HG02678 (cell line): ENCODE measurements around the gene INSM1.
"Not testable (repeated sequence)": the region's sequence is repeated elsewhere in the genome, so short reads cannot be mapped to it uniquely, and the experiment has no call there.

Experiments
- ATAC-seq: cut with Tn5 transposase; IDR thresholded peaks from one replicate; pipeline ENCODE4 v1.9.1; 2021; ENCODE audit warnings: mild to moderate bottlenecking, moderate library complexity; ENCODE audit not compliant: unreplicated experiment

Gene INSM1, protein sequence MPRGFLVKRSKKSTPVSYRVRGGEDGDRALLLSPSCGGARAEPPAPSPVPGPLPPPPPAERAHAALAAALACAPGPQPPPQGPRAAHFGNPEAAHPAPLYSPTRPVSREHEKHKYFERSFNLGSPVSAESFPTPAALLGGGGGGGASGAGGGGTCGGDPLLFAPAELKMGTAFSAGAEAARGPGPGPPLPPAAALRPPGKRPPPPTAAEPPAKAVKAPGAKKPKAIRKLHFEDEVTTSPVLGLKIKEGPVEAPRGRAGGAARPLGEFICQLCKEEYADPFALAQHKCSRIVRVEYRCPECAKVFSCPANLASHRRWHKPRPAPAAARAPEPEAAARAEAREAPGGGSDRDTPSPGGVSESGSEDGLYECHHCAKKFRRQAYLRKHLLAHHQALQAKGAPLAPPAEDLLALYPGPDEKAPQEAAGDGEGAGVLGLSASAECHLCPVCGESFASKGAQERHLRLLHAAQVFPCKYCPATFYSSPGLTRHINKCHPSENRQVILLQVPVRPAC

DNA sequence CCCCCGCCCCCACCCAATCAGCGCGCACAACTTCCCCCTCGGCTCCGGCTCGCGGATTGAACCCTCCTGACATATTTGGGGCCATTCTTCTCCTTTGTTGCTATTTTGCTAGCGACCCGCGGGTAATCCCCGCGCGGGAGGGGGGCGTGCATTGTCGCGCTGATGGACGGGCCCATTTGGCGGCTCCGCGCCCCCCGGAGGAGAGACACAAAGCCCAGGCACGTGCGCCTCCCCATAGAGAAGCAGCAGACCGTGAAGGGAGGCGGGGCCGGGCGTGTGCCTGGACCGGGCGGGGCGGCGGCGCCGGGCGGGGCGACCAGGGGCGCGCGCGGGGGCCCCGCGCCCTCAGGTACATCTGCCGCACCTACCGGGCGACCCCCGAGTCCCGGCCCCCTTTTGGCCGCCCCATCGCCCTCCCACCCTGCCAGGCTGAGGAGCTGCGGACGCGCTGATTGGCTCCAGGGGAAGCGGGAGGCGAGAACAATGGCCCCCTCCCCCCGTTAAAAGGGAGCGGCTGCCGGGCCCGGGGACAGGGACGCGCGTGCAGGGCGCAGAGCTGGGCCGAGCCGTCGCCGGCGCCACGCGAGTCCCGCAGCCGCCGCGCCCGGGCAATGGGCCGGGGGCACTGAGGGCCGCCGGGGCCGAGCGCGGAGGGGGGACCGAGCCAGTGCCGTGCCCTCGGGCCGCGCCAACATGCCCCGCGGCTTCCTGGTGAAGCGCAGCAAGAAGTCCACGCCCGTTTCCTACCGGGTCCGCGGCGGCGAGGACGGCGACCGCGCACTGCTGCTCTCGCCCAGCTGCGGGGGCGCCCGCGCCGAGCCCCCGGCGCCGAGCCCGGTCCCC, at the start of gene INSM1:
Gene INSM1, plus strand, starts transcription at position 530 of the 843 bp plus-strand sequence. Its CDS starts 164 bp downstream, at position 694.
- no peak for ATAC-seq

DNA sequence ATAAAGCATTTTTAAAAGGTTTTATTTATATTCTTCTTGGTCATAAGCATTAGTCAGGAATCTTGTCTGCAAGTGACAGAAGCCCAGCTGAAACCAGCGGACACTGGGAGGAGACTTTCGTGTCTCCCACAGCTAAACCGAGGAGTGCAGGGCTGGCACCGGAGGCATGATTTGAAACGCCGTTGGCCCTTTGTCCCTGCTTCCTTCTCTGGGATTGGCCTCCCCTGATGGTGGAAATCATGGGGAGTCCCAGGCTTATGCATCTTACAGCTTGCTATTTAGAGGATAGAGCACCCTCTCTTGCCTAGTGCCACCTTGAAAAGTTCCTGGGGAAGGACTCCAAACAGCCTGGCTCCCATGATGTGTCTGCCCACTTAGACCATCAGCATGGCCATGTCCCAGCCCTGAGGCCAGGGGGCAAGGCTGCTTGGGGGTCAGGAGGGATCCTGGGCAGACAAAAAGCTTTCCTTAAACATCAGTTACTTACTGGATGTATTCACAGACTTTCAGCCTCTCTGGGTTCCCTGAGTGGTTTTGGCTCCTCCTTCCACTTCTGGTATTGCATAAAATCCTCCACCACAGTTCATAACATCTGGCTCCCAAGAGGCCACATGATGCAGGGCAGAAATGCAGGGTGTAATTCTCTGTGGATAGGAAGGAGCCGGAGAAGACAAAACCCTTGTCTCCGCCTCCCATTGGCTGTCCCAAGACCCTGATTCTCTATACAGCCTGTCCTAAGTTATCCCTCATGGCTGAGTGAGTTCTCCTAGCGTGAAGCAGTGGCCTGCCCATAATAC, 49.3 kb upstream of the INSM1 start:
- ATAC-seq, result no peak

DNA sequence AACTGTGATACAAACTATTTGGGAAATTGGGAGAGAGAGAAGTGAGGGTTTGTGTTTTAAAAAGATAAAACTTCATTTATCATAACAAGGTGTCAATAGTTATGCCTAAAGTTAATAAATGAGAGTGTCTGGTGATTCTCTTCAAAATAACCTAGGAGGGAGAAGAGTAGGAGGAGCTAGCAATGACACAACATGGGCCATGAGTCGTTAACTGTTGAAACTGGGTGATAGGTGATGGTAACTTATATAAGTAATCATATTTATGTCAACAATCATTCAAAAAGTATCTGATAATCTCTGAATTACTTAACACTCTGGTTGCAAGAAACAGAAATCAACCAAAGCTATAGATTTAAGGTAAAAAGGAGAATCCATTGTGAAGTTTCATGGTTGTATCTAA, 46.8 kb upstream of the INSM1 start:
- ATAC-seq, result no peak

DNA sequence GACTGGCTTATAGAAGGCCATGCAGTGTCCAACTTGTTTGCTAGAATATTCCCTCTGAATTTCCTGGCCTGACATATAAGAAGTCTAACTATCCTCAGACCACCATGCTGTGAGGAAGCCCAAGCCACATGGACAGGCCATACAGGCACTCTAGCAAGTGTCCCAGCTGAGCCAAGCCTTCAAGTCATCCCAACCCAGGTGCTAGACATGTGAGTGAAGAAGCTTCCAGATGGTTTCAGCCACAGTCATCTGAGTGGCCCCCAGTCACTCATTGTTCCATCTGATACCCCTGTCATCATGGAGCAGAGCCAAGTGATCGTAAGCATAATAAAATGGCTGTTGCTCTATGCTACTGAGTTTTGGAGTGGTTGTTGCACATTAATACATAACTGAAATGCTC, 46.0 kb upstream of the INSM1 start:
- ATAC-seq, result no peak

DNA sequence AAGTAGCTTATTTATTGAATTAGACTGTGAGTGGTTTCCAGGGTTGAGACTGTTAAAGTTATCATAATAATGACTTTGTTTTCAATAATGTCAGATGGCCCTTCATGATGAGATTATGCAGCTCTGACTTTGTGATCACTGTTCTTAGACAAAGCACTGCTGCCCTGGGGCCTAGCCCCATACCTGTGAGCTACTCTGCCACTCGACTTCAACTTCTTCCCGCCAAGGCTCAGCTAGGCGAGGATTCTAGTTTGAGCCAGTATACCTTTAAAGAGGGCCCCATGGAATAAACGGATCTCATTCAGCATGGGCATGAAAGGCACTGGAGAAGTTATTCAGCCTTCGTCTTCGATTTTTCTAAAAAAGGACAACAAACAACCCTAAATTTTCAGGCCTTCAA, 45.0 kb upstream of the INSM1 start:
- no peak for ATAC-seq

DNA sequence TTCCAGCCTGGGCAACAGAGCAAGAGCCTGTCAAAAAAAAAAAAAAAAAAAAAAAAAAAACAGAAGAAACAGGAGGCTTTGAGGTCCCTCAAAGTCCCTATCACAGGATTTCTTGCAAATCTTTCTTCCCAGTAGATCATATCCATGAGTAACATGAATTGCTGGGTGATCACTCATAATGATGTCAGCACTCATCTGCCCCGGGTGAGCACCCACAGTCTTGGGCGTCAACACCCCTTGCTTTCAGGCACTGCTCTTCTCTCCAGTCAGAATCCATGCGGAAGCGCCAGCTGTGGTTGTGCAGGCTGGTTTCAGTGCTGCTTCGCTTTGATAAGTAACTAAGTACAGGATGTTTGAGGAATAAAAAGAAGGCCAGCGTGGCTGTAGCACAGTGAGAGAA, 40.2 kb upstream of the INSM1 start:
- no peak for ATAC-seq

DNA sequence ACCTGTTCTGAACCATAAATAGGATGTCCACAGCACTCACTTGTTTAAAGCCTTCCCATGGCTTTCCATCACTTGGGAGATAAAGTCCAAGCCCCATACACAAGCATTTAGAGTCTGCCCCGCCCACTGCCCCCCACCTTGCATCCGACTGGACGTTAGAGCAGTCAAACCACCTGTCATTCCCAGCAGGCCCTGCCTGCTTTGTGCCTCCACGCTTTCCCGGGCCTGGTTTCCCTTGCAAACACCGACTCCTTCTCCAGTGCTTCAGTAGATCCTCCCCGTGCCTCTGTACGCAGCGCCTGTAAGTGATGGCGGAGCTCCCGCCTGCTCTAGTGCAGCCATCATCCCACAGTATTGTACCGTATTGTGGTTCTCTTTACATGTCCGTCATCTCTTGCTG, 38.3 kb upstream of the INSM1 start:
- ATAC-seq, result no peak

DNA sequence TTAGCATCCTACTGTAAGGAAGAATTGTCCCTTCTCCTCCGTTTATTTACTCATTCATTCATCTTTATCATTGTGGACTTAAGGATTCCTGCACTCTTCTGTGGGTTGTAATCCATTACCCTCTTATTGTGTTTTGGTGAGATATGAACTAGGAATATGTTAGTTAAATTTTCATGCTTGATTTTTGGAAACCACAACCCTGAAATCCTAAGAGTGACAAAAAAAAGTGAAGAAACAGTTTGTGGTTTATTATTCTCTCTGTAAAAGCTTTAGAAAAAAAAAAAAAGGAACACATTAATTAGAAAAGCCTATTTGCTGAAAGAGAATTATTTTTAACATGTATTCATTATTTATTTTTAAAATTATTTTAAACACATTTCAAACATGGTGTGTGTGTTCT, 36.7 kb upstream of the INSM1 start:
- ATAC-seq, result no peak

DNA sequence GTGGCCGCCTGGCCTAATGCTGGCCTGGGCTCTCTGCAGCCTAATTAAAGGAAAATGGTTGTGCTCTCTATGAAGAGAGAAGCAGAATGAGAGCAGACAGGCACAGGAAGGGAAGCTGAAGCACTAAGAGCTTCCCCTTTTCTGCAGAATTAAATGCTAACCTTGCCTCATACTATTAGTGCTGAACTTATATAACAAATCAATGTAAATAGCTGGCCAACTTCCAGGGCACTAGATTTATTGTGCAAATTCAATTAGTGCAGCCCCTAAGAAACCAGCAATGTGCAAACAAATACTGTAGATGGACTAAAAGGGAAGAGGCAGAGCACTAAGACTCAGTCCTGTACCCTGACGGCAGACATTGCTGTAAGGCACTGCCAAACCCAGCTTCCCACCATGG, 36.1 kb upstream of the INSM1 start:
- ATAC-seq, result no peak

DNA sequence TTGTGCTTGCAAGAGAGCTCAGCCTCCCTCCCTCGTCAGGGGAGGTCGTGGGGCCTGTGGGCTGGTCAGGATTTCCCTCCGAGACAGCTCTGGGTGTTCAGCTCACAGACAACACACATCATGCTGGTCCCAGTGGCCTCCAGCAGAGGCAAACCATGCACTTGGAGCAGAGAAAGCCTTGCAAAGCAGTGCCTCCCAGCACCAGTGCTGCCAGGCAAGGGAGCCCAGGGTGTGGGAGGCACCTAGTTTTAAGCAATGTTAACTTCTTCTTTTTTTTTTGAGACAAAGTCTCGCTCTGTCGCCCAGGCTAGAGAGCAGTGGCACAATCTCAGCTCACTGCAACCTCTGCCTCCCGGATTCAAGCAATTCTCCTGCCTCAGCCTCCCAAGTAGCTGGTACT, 34.0 kb upstream of the INSM1 start:
- peak; percentile 47 for ATAC-seq

DNA sequence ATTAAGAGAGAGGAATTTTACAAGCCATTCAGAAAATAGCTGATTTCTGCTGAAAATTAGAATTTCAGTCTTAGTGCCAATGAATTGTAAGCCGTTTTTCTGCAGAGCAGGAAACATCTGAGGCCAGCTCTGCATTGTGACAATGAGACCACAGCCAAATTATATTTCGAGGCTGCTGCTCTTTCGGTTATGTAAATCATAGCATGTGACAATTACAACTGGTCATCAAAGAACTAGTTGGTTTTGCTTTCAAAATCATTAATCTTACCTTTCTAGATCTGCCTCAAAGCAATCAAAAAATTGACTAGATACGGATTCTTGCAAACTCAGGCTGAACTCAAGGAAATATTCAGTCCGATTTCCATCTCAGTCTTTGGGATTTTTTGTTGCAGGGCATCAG, 33.4 kb upstream of the INSM1 start:
- ATAC-seq, result peak; percentile 95

DNA sequence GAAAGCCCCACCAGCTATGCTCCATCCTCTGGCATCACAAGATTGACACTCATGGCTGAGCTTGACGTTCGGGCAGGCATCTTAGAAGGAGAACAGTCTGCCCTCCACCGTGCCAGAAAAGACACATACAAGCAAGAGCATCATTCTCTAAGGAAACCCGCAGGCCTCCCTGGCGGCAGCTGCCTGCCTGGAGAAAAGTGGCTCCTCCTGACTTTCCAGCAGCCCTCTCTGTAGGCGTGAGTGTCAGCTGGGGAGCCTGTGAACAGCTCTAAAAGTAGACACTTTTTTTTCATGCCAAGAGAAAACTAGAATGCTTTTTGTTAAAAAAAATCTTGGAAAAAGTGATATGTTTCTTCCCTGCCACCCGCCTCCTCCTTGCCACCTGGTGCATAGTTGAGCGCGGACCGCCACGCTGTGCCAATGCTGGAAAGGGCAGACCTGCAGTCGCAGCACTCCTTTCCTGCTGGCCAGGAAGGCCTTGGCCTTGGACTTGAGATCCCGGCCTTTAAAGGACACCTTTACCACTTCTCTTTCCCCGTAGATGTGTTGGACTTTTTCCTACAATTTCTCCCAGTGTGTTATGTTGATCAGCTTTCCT, 29.7 kb upstream of the INSM1 start:
- no peak for ATAC-seq

DNA sequence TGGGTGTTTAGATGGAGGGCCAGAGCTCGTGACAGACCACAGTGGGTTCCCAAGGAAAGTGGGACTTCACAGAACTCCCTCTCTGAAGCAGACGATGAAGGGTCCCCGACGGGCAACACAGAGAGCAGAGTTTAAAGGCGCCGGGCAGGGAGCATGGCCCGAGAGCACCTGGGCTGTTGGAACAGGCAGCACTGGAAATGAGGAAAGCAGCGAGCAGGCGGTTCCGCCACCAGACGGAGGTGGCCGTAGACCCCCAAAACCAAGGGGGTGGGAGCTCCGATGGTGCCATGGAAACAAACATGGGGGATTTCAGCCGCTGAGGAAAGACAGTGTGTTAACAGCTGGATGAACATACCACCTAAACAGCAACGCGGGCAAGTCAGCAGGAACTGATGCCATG, 27.5 kb upstream of the INSM1 start:
- no peak for ATAC-seq

DNA sequence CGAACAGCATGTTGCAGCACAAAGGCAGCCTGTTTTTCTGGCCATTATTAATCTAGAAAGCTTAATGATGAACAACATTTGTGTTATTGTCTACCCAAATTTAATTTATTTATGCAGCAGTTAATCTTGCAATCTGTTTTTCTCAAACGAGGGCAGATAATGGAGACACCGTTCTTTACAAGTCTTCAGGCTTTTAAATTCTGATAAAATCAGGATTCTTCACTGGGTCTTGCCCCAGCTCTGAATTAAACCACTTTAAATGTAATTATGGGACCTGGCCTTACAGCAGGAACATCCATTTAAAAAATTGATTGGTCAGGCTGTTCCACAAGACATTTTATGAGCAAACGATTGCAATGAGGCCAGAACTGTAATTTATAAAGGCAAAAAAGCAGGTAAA, 26.5 kb upstream of the INSM1 start:
- ATAC-seq, result no peak

DNA sequence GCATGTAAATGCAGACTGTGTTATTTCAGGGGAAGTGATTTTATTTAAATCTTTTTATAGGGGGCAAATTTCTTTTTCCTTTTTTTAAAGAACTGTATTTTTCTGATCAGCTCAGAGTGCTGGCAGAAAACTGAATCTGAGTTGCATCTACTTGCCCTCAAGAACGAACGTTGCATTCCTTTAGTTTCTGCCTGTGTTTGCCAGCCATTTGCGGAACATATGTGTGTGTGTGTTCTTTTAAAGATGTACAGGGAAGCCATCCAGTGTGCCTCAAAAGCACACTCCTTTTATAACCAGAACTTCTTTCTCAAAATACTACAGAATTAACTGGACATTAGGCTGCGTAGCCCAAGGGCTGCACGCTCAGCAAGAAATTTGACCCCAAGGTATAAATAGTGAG, 25.8 kb upstream of the INSM1 start:
- no peak for ATAC-seq

DNA sequence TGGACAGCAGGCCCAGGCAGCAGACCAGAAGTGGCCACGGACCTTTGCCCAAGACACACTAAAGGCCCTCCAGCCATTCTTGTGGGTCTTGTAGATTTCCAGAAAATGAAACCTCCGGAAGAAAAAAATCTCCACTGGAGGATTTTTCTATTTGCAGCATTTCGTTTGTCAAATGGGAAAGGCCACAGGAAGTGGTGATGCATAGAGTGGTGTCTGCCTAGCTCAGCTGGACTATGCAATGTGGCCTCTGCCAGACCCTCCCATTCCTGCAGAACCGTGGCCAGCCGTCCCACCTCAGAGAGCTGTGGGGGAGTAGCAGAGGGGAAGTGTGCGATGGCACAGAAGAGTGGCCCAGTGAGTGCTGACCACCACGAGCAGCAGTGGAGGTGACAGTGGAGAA, 24.0 kb upstream of the INSM1 start:
- ATAC-seq, result no peak

DNA sequence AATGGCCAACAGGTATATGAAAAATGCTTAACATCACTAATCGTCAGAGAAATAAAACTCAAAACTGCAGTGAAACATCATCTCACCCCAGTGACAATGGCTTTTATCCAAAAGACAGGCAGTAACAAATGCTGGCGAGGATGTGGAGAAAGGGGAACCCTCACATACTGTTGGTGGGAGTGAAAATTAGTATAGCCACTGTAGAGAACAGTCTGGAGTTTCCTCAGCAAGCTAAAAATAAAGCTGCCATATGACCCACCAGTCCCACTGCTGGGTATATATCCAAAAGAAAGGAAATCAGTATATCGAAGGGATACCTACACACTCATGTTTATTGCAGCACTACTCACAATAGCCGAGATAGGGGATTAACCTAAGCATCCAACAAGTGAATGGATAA, 23.4 kb upstream of the INSM1 start:
- ATAC-seq, result no peak

DNA sequence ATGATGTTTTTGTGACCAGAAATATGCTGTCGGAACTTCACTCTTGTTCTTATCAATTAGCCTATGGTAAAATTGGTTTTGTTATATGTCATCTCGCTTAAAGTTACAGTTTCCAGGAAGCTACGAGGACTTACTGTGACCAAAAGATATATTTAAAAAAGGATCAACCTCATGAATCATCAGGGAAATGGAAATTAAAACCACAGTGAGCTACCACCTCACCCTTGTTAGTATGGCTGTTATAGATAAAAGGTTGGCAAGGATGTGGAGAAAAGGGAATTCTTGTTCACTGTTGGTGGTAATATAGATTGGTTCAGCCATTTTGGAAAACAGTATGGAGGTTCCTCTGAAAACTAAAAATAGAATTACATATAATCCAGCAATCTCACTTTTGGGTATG, 14.3 kb upstream of the INSM1 start:
- ATAC-seq, result no peak

DNA sequence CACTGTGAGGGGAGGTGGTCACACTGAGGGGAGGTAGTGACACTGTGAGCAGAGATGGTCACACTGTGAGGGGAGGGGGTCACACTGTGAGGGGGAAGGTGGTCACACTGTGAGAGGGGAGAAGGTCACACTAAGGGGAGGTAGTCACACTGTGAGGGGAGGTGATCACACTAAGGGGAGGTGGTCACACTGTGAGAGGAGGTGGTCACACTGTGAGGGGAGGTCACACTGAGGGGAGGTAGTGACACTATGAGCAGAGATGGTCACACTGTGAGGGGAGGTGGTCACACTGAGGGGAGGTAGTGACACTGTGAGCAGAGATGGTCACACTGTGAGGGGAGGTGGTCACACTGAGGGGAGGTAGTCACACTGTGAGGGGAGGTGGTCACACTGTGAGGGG, 12.4 kb upstream of the INSM1 start:
- ATAC-seq, result not testable (repeated sequence)

DNA sequence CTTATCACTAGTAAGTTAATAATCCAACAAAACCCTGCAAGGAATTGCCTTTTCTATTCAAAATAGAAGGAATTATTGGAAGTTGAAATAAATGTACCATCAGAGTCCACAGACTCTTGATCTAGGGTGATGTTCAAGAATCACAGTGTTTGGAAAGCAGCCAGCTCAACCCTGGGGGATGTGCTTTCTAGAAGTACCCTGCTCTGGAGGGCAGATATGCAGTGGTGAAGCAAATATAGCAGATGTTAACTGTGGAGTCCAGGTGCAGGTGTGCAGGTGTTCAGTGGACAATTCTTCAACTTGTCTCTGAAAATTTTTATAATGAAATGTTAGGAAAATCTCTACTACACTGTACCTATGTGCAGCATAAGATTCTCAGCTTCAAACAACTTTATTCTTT, 9.1 kb upstream of the INSM1 start:
- ATAC-seq, result no peak

DNA sequence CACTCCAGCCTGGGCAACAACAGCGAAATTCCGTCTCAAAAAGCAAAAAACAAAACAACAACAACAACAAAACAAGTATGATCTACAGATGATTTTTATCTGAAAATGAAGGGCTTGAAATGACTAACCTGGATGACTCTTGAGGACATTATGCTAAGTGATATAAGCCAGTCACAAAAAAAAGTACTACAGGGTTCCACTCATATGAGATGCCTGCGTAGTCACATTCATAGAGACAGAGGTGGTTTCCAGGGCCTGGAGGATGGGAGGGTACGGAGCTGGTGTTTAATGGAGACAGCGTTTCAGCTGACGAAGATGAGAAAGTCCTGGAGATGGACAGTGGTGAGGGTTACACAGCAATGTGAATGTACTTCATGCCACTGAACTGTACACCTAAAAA, 8.3 kb upstream of the INSM1 start:
- no peak for ATAC-seq
